AML-193 (cell line): Measurements from ENCODE around the gene PTBP3.
"Not testable (repeated sequence)": the region's sequence is repeated elsewhere in the genome, so short reads cannot be mapped to it uniquely, and the experiment has no call there.

Source experiments
- DNase-seq, 2 experiments: peaks; one replicate each; lab custom pipeline; 2025; lab: John Stamatoyannopoulos, UW

PTBP3 gene, protein sequence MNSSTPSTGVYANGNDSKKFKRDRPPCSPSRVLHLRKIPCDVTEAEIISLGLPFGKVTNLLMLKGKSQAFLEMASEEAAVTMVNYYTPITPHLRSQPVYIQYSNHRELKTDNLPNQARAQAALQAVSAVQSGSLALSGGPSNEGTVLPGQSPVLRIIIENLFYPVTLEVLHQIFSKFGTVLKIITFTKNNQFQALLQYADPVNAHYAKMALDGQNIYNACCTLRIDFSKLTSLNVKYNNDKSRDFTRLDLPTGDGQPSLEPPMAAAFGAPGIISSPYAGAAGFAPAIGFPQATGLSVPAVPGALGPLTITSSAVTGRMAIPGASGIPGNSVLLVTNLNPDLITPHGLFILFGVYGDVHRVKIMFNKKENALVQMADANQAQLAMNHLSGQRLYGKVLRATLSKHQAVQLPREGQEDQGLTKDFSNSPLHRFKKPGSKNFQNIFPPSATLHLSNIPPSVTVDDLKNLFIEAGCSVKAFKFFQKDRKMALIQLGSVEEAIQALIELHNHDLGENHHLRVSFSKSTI

DNA sequence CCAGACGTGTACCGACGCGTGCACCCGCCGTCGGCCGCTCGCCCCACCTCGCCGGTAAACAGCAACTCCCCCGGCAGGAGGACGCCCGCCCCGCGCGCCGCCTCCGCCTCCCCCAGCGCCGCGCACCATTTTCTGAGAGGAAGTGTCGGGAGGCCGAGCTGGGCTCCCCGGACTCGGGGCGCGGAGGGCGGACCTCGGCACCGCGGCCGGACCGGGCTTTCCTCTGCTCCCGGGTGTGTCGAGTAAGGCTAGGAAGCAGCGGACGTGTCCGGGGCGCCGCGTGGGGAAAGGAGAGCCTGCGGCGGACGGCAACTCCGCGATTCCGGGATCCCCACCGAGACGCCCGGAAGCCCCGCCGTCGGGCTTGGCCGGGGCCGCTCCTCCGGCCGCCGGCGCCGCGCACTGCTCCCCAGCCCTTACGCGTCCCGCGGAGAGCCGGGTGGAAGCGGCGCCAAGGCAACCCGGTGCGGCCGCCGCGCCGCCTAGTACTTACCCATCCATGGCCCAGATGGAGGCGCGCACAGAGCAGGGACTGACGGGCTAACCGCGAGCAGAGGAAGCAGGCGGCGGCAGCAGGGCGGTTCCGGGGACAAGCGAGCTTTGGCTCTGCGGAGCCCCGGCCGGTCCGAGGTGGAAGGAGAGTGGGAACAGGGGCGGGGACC, at the start of gene PTBP3:
TSS of gene PTBP3 (minus strand) at position 643 of the 662 bp plus-strand sequence. CDS start 35,754 bp downstream, outside the sequence.
- peak; percentile 69 to 93 for DNase-seq

DNA sequence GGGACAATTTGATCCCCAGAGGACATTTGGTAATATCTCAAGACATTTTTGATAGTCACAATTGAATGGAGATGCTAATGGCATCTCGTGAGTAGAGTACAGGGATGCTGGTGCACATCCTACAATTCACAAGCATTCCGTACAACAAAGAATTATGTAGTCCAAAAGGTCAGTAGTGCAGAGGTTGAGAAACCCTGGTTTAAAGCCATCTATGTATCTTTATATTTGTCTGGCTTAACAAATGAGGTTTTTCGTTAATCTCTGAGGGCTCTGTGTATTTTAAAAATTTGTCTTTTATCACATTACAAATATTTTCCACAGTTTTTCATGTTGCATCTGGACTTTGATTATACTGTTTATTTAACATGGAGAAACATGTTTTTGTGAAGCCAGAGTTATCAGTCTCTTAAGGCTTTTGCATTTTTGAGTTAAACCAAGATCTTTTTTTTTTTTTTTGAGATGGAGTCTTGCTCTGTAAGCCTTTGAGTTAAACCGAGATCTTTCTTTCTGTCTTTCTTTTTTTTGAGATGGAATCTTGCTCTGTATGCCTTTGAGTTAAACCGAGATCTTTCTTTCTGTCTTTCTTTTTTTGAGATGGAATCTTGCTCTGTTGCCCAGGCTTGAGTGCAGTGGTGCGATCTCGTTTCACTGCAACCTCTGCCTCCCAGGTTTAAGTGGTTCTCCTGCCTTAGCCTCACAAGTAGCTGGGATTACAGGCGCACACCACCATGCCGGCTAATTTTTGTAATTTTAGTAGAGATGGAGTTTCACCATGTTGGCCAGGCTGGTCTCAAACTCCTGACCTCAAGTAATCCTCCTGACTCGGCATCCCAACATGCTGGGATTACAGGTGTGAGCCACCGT, 49.3 kb upstream of the PTBP3 start:
- DNase-seq: no peak

DNA sequence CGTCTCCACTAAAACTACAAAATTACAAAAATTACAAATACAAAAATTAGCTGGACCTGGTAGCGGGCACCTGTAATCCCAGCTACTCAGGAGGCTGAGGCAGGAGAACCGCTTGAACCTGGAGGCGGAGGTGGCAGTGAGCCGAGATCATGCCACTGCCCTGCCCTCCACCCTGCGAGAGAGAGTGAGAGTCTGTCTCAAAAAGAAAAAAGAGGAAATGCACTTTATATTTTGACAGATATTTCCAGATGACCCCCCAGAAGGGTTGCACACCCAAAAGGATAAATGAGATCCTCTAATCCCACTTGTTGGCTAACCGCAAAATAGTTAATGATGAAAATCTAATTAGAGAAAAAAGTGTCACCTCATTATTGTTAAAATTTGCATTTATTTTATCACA, 48.6 kb upstream of the PTBP3 start:
- DNase-seq: no peak

DNA sequence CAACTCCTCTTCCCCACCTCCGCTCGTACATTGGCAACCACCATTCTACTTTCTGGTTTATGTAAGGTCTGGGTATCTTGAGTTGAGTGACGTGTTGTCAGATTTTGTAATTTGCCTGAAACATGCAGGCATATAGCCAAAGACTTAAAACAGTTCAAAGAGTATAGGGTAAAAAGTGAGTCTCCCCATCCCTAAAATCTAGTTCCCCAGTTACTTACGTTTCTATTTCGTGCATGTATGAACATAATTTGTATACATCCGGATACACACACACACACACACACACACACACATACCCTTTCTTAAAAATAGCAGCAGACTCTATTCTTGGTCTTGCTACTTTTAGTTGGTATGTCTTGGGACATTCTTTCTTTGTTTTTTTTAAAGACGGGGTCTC, 47.4 kb upstream of the PTBP3 start:
- DNase-seq: peak in 1 of 2 experiments; percentile 34

DNA sequence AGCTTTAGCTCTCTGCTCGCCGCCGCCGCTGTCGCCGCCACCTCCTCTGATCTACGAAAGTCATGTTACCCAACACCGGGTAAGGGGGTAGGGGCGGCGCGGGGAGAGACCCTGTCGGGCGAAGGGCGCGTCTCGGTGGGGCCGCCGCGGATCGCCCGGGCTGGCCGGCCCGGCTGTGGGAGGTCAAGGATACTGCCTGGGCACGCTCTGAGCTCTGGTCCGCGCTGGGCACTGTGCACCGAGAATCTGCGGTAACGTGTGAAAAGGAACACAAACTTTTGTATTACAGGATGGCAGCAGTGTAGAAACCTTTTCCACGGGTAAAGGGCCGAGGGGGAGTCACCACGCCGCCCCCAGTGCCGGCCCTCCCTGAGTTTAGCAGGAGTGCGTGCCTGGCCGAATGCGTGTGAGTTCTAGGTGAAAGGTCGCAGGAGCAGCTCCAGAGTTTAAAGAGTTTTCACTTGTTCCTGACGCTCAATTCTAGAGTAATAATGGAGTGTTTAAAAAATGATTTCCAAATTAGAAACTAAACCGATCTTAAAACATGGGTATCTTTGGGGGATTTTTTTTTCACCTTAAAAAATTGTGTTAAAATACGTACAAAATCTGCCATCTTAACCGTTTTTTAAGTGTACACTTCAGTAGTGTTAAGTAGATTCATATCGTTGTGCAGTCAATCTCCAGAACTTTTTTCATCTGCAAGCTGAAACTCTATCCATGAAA, 46.8 kb upstream of the PTBP3 start, which contains the start of gene HSDL2:
TSS of gene HSDL2 (plus strand) at position 7 of the 723 bp plus-strand sequence. CDS start at position 63, 56 bp downstream.
- DNase-seq: peak in 1 of 2 experiments; percentile 25

DNA sequence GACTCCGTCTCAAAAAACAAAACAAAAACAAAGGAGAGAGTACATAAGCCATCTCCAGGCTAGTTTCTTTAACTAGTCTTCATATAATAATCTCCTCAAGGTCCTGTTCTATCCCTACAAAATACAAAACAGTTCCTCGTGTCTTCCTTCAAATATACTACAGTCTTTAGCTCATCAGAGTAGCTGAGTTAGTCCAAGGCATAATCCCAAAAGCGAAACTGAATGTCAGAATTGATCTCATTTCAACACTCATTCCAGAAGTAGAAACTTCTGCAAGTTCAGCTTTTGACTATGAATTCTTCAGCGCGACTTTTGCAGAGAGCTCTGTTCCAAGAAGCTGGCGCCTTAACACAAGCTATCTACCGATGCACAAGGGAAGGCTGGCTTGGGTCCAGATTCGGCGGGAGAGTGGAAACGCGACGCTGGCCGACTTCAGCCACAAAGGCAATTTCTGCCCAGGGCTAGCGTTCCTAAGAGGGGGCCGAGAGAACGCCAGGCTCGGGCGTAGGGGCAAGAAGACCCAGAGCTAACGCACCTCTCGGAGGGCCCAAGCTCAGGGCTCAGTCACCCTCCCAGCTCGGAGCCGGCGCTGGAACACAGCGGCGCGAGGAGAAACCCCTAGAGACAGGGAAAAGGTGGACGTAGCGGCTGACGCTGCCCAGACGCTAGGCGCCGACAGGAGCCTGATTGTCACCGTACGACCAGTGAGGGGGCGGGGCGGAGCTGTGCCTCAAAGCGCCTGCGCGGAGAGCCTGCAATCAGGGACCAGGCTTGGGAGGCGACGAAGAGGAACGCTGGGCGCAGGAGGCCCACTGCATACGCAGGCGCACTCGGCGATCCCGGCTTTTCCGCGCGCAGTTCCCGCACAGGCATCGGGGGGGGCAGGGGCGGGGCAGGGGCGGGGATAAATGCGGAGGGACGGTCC, 46.0 kb upstream of the PTBP3 start:
- DNase-seq: peak; percentile 96 to 97

DNA sequence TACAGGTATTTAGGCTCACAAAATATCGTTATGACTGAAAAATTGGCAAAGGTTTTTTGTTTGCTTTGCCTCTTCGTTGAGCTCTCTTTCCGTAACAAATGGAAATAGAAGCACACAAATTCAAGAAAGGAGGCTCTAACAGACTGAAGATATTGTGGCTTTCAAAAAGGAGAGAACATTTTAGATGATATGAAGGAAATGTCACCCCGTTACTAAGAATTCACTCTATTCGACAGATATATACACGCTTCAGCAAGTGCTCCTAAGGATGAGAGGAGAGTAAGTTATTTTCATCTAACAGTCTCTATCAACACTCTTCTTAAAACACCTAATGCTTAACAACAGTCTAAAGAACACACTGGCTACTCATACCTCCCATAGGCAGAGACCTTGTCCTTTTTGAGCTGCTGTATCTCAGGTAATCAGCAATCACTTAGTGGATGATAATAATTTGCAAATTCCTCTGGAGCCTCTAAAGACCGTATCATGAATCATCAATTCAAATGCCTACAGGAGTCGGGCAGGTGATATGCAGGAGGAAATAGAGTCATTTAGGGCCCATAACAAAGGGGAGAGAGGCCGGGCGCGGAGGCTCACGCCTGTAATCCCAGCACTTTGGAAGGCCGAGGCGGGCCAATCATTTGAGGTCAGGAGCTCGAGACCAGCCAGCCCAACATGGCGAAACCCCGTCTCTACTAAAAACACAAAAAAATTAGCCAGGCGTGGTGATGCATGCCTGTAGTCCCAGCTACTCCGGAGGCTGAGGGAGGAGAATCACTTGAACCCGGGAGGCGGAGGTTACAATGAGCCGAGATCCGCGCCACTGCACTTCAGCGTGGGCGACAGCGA, 45.1 kb upstream of the PTBP3 start:
- DNase-seq: peak in 1 of 2 experiments; percentile 12

DNA sequence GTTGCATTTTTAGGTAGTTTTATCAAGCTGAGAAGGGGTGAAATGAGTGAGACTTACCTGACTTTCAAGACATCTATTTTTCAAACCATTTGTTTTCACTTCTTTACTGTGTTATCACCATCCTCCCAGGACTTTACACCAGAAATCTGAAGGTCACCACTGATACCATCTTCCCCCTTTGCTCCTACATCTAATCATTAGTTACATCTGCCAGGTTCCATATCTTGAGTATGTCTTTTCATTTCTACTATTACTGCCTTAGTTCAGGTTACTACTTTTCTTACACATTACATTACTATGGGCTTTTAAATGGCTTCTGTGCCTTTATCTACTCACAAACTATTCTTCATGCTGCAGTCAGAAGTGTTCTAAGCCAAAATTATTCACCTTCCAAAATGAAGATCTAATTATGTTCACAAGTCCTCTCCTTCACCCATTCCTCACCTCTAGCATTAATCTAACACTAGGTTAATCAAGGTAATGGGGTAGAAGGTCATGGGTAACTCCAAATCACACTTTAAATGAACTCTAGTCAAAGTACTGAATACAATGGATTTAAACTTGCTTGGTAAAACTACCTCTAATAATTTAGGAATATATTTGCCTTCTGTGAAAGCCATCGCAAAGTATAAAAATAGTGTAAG, 44.4 kb upstream of the PTBP3 start:
- DNase-seq: no peak

DNA sequence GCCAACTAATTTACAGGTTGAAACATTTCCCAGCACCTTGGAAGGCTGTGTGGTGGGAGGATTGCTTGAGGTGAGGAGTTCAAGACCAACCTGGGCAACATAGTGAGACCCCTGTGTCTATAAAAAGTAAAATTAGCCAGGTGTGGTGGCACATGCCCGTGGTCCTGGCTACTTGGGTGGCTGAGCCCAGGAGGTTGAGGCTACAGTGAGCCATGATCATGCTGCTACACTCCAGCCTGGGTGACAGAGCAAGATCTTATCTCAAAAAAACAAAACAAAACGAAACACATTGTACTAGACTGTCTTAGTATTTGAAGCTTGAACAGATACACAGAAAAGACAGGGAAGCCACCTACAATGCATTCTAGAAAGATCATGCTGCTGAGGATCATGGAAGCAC, 43.7 kb upstream of the PTBP3 start:
- DNase-seq: no peak

DNA sequence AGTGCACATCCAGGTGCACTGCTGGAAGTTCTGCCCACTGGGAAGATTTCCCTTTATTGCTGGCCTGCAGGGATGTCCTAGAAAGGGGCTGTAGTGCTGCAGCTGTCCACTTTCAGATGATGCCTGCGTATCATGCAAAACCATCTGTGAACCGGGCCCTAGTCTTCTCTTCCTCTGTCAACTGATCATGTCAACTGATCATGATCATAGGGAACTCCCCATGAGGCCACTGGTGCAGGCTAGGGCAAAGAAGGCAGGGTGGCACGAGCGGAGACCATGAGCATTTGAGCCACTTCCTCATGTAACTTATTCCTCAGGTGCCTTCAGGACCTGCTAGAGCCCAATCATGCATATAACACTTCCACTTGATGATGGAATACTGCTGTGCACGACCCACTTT, 41.9 kb upstream of the PTBP3 start:
- DNase-seq: no peak

DNA sequence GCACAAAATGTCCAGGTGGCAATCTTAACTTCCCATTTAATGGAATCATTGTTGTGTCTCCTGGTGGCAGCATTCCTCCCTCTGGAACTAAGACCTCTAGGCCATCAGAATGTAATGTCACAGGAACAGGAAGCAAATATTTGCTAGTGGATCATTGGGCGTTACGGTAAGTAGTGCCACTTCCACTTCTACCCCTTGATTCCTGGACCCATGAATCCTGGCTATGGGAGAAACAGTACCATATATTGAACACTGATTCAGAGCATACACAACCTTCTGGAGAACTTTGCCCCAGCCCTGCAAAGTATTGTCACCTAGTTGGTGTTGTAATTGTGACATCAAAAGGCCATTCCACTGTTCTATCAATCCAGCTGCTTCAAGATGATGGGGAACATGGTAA, 40.8 kb upstream of the PTBP3 start:
- DNase-seq: not testable (repeated sequence)

DNA sequence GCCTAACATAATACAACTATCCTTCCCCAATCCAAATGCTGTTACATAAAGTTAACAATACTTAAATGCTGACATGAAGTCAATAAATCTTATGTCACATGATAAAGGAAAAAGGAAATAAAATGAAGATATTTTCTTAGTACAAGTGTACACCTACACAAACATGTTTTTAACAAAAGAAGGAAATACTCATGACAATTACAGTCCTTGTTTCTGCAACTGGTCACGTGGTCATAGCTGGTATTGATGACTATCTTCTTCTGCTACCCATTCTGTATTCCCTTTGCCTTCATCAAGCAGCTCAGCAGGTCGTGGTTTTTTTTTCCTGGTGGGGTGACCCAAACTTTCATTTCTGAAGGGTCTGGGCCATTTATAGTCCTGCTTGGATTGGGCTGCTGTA, 40.2 kb upstream of the PTBP3 start:
- DNase-seq: not testable (repeated sequence)

DNA sequence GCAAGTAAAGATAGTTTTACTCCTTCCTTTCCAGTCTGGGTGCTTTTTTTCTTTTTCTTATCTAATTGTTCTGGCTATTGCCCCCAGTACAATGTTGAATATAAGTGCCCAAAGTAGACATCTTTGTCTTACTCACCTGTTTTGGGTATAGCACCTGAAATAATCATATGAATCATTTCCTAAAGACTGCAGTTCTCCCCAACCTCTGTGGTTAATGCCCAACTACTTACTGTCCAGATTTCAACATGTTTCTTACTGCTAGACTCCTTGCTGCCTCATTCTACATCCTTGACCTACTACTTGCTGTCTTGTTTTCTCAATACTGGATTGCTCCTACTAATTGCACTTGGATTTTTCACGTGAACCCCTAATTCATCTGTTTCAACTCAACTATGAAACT, 37.6 kb upstream of the PTBP3 start:
- DNase-seq: no peak

DNA sequence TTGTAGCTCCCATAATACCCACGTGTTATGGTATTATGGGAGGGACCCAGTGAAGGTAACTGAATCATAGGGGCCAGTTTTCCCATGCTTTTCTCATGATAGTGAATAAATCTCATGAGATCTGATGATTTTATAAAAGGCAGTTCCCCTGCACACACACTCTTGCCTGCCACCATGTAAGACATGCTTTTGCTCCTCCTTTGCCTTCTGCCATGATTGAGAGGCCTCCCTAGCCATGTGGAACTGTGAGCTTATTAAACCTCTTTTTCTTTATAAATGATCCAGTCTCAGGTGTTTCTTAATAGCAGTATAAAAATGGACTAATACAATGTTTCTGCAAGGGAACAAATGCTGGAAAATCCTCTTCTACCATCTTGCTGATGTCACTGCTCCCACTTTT, 36.4 kb upstream of the PTBP3 start:
- DNase-seq: no peak

DNA sequence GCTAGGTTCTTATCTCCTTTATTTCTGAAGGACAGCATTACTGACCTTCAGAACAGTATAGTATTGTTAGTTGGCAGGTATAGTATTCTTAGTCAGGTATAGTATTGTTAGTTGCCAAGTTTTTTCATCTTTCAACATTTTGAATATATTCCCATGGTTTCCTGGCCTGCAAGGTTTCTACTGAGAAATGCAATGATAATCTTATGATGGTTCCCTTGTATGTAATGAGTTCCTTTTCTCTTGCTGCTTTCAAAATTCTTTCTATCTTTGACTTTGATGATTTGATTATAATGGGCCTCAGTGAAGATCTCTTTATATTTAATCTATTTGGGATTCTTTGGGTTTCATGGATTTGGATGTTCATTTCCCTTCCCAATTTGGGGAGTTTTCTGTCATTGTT, 34.0 kb upstream of the PTBP3 start:
- no peak for DNase-seq

DNA sequence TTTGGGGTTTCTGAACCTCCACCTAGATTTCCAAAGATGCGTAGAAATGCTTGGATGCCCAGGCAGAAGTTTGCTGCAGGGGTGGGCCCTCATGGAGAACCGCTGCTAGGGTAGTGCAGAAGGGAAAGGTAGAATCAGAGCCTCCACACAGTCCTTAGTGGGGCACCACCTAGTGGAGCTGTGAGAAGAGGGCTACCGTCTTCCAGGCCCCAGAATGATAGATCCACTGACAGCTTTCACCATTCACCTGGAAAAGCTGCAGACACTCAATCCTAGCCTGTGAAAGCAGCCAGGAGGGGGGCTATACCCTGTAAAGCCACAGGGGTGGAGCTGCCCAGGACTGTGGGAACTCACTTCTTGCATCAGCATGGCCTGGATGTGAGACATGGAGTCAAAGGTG, 33.2 kb upstream of the PTBP3 start:
- no peak for DNase-seq

DNA sequence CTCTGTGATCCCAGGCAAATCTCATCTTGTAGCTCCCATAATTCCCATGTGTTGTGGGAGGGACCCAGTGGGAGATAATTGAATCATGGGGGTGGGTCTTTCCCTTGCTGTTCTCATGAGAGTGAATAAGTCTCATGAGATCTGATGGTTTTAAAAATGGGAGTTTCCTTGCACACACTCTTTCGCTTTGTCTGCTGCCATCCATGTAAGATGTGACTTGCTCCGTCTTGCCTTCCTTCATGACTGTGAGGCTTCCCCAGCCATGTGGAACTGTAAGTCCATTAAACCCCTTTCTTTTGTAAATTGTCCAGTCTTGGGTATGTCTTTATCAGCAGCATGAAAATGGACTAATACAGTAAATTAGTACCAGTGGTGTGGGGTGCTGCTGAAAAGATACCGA, 31.8 kb upstream of the PTBP3 start:
- DNase-seq: not testable (repeated sequence)

DNA sequence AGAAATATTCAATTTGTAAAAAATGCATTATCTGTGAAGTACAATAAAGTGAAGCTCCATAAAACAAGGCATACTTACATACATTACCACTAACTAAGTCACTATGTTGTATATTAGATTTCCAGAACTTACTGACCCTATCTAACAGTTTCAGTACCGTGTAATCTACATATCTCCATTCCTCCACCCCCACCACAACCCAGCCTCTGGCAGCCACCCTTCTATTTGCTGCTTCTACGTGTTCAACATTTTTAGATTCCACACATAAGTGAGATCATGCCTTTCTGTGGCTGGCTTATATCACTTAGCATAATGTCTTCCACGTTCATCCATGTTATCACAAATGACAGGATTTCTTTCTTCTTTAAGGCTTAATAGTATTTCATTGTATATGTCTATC, 31.3 kb upstream of the PTBP3 start:
- no peak for DNase-seq

DNA sequence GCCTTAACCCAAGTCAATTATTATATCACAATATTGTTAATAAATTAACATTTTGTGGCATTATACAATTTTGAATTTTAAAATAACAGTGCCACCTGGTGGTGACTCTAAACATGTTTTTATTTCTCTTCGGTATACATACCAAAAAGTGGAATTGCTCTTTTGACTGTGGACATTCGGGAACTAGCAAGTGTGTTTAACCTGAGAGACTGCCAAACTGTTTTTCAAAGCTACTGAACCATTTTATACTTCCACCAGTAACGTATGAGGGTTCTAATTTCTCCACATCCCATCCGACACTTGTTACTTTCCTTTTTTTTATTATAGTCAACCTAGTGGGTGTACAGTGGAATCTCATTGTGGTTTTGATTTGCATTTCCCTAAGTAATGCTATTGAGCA, 28.2 kb upstream of the PTBP3 start:
- peak; percentile 42 to 59 for DNase-seq
